ENCODE results near the gene PSG2.
"Not testable (repeated sequence)": the region's sequence is repeated elsewhere in the genome, so short reads cannot be mapped to it uniquely, and the experiment has no call there.

PSG2 gene

GRCh38 chr19:43082601-43083000 is at the start of gene PSG2:
Gene PSG2 (minus strand): TSS chr19:43082701. CDS start chr19:43082569, 132 bp downstream.
- not testable (repeated sequence) for FAIRE-seq; DNase-seq (ENCODE audit: extremely low spot score, insufficient read length, low read depth)

DNA sequence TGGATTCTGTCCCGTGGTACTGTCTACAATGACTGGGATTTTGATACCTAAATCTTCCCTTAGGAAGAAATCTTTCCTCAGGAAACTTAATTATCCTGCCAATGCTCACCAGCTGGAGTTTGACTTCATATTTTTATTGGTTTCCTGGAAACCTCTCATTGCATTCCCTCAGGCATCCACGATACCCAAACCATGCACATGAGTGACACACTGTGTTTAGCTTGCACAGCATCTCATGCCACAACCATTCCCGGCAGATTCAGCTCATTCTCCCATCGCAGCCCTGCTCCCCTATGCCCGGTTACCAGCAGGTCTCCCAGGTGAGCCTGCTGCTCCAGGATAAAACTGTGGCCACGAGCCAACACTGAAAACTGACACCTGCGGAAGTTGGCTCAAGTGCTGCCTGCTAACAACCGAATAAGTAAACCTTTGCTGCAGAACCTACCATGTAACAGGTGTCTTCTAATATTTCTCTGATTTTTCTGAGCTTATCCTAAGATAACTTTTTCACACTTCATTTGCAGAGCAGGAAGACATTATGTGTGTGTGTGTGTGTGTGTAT is 48.9 kb upstream of the PSG2 start:
- FAIRE-seq; DNase-seq (ENCODE audit: extremely low spot score, insufficient read length, low read depth): not testable (repeated sequence)

DNA sequence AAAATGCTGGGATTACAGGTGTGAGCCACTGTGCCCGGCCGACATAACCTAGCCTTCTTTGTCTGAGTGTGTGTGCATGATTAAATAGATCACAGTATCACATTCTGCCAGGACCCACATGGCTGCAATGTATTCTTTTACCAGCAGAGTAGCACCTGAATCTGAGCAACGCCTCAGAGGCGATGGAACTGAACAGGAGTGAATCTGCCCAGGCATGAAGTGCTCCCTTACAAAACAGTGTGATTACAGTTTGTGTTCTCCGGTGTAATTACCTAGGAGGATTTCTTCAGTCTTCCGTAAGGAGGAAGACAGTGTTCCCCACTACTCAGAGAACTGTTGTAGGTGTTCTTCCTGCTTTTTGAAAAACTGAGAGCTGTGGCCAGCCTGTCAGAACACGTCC is 46.7 kb upstream of the PSG2 start:
- not testable (repeated sequence) for FAIRE-seq; DNase-seq (ENCODE audit: extremely low spot score, insufficient read length, low read depth)

DNA sequence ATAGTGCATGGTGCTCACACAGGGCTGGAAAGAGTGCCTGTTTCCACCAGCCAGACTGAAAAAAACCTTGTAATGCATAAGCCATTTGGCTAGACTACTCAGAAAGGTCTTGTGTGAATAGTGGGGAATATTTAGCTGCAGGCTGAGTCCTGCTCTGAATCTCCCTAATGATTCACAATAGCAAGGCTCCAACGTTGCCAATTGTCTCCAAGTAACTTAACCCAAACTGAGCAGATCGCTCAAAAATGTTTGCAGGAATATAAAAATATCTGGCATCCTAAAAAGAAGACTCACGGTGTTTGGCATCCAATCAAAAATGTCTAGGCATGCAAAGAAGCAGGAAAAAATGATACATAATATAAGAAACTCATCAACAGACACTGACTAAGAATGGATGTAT is 44.8 kb upstream of the PSG2 start:
- FAIRE-seq; DNase-seq (ENCODE audit: extremely low spot score, insufficient read length, low read depth): not testable (repeated sequence)

DNA sequence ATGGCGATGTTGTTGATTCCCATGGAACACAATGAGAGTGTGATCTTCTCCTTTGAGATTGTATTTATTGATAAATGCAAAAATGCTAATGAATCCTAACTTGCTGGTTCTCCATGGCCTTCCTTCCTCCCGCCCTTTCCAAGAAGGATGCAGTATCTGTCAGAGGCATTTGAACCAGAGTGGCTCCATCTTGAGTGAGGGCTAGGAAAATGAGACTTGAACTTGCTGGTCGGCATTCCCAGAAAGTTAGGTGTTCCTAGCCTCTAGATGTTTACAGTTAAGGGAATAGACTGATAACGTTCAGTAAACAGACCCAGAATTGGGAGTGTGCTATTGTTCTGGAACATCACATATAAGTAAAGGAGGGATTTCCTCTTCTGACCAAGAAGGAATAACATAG is 44.2 kb upstream of the PSG2 start:
- no peak for FAIRE-seq

DNA sequence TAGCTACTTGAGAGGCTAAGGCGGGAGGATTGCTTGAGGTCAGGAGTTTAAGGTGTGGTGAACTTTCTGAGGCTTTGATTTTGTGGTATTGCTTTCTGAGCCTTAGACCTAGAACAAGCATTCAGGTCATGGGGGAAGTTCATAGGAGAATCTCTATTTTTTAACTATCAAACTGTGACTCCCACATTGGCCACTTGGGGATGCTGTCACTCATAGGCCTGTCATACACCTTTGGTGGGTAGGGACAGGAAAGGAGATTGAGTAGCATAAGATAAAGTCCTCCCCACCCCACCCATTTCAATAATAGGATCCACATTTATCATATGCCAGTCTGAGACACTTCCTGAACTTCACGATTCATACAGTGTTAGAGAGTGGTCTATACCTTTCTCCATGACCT is 41.9 kb upstream of the PSG2 start:
- no peak for FAIRE-seq
- DNase-seq (ENCODE audit: extremely low spot score, insufficient read length, low read depth) = no peak

More for the DNA sequence above, 44.2 kb upstream of the PSG2 start:
- no peak for DNase-seq (ENCODE audit: extremely low spot score, insufficient read length, low read depth)

DNA sequence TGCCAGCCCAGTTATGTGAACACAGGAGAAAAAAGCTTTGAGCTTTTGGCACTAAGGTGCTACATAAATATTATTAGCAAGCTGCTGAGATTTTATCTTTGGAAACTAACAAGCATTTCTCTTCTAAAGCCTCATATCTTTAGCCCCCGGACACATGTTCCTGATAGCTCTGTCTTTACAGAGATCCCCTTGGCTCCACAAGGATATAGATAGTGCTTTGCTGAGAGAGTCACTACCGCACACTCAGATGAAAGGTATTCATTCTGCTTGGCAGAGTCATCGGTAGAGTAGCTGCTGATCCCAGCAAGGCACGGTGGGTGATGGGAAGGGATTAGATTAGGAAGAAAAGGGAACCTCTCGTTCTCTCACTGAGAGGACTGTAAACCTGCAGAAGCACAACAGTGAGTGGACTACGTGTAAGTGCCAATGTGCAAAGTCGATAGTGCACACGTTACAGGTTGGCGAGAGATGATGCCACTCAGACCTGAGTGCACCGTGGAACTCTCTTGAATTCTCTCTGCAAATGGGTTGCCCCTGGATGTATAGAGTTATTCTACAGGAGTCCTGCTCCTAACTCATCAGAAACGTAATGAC is 38.0 kb upstream of the PSG2 start:
- FAIRE-seq; DNase-seq (ENCODE audit: extremely low spot score, insufficient read length, low read depth): not testable (repeated sequence)

GRCh38 chr19:43119526-43119925 is 37.0 kb upstream of the PSG2 start:
- DNase-seq (ENCODE audit: extremely low spot score, insufficient read length, low read depth) = not testable (repeated sequence)

GRCh38 chr19:43116421-43116820 is 33.9 kb upstream of the PSG2 start:
- FAIRE-seq = not testable (repeated sequence)

More at GRCh38 chr19:43119526-43119925, 37.0 kb upstream of the PSG2 start:
- not testable (repeated sequence) for FAIRE-seq

GRCh38 chr19:43115548-43115947 is 33.0 kb upstream of the PSG2 start:
- FAIRE-seq = not testable (repeated sequence)

More at GRCh38 chr19:43116421-43116820, 33.9 kb upstream of the PSG2 start:
- not testable (repeated sequence) for DNase-seq (ENCODE audit: extremely low spot score, insufficient read length, low read depth)

DNA sequence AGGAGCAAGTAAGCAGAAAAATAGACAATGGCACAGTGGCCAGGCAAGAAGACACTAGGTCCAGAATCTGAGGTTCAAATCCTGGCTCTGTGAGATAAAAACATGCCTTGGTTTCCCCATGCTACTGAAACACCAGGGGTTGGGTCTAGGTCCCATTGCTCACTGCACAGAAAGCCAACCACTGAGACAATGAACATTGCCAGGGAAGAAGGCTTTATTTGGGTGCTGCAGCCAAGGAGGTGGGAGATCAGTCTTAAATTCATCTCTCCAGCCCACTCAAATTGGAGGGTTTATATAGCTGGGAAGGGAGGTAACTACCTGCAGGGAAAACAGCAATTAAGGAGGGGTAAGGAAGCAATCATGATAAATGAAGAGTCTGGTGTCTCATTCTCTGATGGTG is 32.6 kb upstream of the PSG2 start:
- DNase-seq (ENCODE audit: extremely low spot score, insufficient read length, low read depth); FAIRE-seq: not testable (repeated sequence)

More at GRCh38 chr19:43115548-43115947, 33.0 kb upstream of the PSG2 start:
- DNase-seq (ENCODE audit: extremely low spot score, insufficient read length, low read depth) = not testable (repeated sequence)

DNA sequence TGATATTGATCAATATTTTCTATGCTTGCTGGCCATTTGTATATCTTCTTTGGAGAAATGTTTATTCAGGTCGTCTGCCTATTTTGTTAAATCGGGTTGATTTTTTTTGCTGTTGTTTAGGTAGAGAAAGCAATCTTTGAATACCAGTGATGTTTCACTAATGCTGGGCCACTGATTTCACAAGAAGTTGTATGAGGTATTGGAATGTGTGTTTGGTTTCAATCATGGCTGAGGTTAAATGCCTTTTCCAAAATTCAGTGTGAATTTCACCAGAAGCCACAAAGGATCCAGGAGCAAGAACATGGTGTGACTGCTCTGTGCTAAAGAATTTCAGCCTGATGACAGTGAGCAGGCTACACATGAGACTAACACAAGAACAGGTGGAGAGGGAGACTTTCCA is 32.1 kb upstream of the PSG2 start:
- DNase-seq (ENCODE audit: extremely low spot score, insufficient read length, low read depth); FAIRE-seq: not testable (repeated sequence)

- not testable (repeated sequence) for DNase-seq (ENCODE audit: extremely low spot score, insufficient read length, low read depth); FAIRE-seq
Observed at GRCh38 chr19:43107401-43107800, 24.9 kb upstream of the PSG2 start.

- no peak for DNase-seq (ENCODE audit: extremely low spot score, insufficient read length, low read depth)
- FAIRE-seq = no peak
Observed at GRCh38 chr19:43105496-43105895, 23.0 kb upstream of the PSG2 start.

- FAIRE-seq; DNase-seq (ENCODE audit: extremely low spot score, insufficient read length, low read depth): not testable (repeated sequence)
Observed at GRCh38 chr19:43104215-43104850, 21.8 kb upstream of the PSG2 start.

DNA sequence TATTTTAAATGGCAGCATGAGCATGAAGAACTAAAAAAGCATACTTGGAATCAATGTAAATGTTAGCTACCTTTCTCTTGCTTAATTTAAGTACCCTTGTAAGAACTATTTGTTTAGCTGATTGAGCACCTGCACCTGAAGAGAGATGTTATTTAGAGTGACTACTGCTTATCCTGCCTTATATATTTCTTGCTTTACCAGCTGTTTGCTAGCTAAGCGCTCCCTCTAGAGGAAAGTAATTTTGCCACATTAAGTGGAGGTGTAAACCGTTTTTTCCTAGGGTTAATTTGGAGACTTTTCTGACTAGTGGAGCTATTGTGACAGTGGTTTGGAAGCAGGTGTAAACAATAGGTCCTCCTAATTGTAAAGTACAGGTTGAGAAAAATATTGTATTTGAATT is 19.4 kb upstream of the PSG2 start:
- no peak for DNase-seq (ENCODE audit: extremely low spot score, insufficient read length, low read depth)

GRCh38 chr19:43098416-43098815 is 15.9 kb upstream of the PSG2 start:
- not testable (repeated sequence) for FAIRE-seq; DNase-seq (ENCODE audit: extremely low spot score, insufficient read length, low read depth)

More for the DNA sequence above, 19.4 kb upstream of the PSG2 start:
- no peak for FAIRE-seq

GRCh38 chr19:43087702-43088340 is 5.3 kb upstream of the PSG2 start:
- DNase-seq (ENCODE audit: extremely low spot score, insufficient read length, low read depth); FAIRE-seq: not testable (repeated sequence)

DNA sequence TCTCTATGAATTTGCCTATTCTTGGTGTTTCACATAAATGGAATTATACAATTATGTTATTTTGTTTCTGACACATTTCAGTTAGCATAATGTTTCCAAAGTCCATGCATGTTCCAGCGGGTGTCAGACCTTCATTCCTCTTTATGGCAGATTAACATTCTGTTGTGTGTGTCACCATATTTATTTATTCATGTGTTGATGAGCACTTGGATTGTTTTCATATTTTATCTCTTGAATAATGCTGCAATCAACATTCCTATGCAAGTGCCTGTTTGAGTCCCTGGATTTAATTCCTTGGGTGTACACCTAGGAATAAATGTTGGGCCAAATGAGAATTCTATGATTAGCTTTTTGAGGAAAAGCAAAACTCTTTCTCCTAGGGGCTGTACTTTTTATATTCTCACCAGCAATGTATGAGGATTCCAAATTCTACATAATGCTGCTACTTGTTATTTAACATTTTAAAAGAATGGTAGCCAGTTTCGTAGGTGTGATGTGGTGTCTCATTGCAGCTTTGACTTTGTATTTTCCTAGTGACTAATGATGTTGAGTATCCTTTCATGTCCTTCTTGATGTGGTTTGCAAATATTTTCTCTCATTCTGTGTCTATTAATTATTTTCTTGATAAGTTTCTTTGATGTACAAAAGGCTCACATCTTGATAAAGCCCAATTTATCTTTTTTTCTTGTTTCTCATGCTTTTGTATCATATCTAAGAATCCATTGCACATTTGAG is 3.5 kb upstream of the PSG2 start:
- not testable (repeated sequence) for FAIRE-seq; DNase-seq (ENCODE audit: extremely low spot score, insufficient read length, low read depth)

Data from GM18507 (cell line).